Measurements from ENCODE around the gene ACACA.
"Not testable (repeated sequence)": the region's sequence is repeated elsewhere in the genome, so short reads cannot be mapped to it uniquely, and the experiment has no call there.

Gene ACACA

DNA sequence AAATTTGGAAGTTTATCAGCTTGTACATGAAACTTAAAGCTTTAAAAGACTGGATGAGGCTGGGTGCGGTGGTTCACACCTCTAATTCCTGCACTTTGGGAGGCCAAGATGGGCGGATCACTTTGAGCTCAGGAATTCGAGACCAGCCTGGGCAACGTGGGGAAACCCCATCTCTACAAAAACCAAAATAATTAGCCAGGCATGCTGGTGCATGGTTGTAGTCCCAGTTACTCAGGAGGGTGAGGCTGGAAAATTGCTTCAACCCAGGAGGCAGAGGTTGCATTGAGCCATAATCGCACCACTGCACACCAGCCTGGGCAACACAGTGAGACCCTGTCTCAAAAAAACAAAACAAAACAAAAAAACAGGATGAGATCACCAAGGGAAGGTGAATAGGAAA lies 248.3 kb downstream of the ACACA start:
- no peak for DNase-seq (ENCODE audit: insufficient read length, low spot score)
- no peak for FAIRE-seq
- TF ChIP-seq SPI1 (IDR thresholded peaks at IDR 0.05; ENCODE audit: low read depth, low read length) (no peak), PAX5 (IDR thresholded peaks at IDR 0.05; ENCODE audit: insufficient read depth, low read length, severe bottlenecking) (no peak), POU2F2 (IDR thresholded peaks at IDR 0.05; ENCODE audit: low read depth, low read length) (no peak), POLR2A (IDR thresholded peaks at IDR 0.05; ENCODE audit: low read depth, low read length) (no peak), TAF1 (IDR thresholded peaks at IDR 0.05; ENCODE audit: low read depth, low read length) (no peak), POLR2AphosphoS5 (IDR thresholded peaks at IDR 0.05; ENCODE audit: low read depth, low read length) (no peak)

GRCh38 chr17:37148156-37148555 lies 258.5 kb downstream of the ACACA start:
- TF ChIP-seq TAF1 (IDR thresholded peaks at IDR 0.05; ENCODE audit: low read depth, low read length) (no peak), POU2F2 (IDR thresholded peaks at IDR 0.05; ENCODE audit: low read depth, low read length) (no peak), PAX5 (IDR thresholded peaks at IDR 0.05; ENCODE audit: insufficient read depth, low read length, severe bottlenecking) (no peak), POLR2AphosphoS5 (IDR thresholded peaks at IDR 0.05; ENCODE audit: low read depth, low read length) (no peak), POLR2A (IDR thresholded peaks at IDR 0.05; ENCODE audit: low read depth, low read length) (no peak), SPI1 (IDR thresholded peaks at IDR 0.05; ENCODE audit: low read depth, low read length) (no peak)
- no peak for DNase-seq (ENCODE audit: insufficient read length, low spot score)
- no peak for FAIRE-seq

DNA sequence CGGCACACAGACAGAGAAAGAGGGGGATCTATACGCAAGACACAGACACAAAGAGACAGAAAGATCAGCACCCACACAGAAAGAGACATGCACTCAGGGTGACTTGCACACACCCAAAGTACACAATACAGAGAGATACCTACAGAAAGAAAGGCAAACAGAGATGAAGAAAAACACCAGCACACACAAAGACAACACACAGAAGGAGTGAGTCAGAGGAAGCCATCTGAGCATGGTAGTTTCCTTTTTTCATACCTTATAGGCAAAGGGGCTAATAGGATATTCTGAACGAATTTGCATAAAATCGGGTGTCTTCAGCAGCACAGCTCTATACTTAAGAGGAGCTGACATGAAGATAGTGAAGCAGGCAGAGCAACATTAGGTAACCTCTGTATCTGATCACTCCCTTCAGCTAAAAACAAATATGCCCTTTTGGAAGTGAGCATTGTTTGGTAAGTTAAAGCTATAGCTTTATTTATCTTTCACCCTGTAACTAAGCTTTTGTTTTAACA lies 259.3 kb downstream of the ACACA start:
- FAIRE-seq = no peak
- TF ChIP-seq TAF1 (IDR thresholded peaks at IDR 0.05; ENCODE audit: low read depth, low read length) = no peak
- no peak for TF ChIP-seq SPI1 (IDR thresholded peaks at IDR 0.05; ENCODE audit: low read depth, low read length)
- 0 out of 2 replicates have a peak, but pooled peaks have one; percentile 33 for TF ChIP-seq POLR2A (IDR thresholded peaks at IDR 0.05; ENCODE audit: low read depth, low read length)
- TF ChIP-seq POU2F2 (IDR thresholded peaks at IDR 0.05; ENCODE audit: low read depth, low read length) = peak; percentile 81
- TF ChIP-seq POLR2AphosphoS5 (IDR thresholded peaks at IDR 0.05; ENCODE audit: low read depth, low read length) = no peak
- peak; percentile 15 for DNase-seq (ENCODE audit: insufficient read length, low spot score)

DNA sequence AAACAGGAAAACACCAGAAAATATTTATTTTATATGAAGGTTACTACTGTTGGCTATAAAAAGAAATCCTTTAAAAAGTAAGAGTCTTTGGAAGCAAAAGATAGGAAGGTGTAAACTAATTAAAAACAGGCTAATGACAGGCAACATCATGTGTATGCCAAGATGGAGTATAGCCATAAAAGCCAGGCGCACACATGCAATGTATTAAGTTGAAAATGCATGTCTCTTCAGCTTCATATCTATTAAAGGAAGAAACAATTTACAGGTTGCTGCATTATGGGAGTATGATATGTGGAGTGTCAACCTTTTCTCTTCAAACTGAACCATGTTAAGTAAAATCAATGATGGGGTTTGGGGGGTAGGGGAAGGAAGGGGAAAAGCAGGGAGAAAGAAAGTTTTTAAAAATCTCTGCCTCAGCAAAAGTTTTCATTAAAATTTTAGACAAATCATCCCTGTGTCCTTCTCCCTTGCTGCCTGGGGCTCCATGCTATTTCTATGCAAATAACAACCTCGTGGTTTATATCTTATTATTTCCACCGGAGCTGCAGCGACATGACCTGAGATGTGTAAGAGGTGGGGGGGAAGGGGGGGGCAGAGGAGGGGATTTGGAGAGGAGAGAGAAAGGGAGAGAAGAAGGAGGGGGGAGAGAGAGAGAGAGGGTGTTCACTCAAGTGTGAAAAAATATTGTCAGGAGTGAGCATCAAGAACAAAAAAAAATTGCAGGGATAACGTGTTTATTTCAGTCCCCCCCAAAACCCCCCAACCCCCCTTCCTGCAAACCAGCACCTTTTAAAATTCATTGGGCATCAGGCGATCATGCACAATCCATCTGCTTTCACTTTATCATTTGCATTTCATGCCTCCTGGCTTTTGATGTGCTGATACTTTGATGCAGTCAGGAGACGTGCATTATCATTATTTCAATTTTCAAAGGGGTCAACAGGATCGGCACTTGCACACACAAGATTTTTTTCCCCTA lies 260.3 kb downstream of the ACACA start:
- DNase-seq (ENCODE audit: insufficient read length, low spot score) = no peak
- no peak for TF ChIP-seq PAX5 (IDR thresholded peaks at IDR 0.05; ENCODE audit: insufficient read depth, low read length, severe bottlenecking)
- TF ChIP-seq TAF1 (IDR thresholded peaks at IDR 0.05; ENCODE audit: low read depth, low read length) = no peak
- TF ChIP-seq POLR2AphosphoS5 (IDR thresholded peaks at IDR 0.05; ENCODE audit: low read depth, low read length) = no peak
- FAIRE-seq = no peak

- FAIRE-seq (no peak), DNase-seq (ENCODE audit: insufficient read length, low spot score) (no peak)
- no peak for TF ChIP-seq TAF1 (IDR thresholded peaks at IDR 0.05; ENCODE audit: low read depth, low read length)
- TF ChIP-seq POLR2AphosphoS5 (IDR thresholded peaks at IDR 0.05; ENCODE audit: low read depth, low read length) = no peak
- TF ChIP-seq POLR2A (IDR thresholded peaks at IDR 0.05; ENCODE audit: low read depth, low read length) = no peak
- no peak for TF ChIP-seq SPI1 (IDR thresholded peaks at IDR 0.05; ENCODE audit: low read depth, low read length)
- TF ChIP-seq POU2F2 (IDR thresholded peaks at IDR 0.05; ENCODE audit: low read depth, low read length) = no peak
- TF ChIP-seq PAX5 (IDR thresholded peaks at IDR 0.05; ENCODE audit: insufficient read depth, low read length, severe bottlenecking) = no peak
These were observed 262.4 kb downstream of the ACACA start for GRCh38 chr17:37144075-37144701.

DNA sequence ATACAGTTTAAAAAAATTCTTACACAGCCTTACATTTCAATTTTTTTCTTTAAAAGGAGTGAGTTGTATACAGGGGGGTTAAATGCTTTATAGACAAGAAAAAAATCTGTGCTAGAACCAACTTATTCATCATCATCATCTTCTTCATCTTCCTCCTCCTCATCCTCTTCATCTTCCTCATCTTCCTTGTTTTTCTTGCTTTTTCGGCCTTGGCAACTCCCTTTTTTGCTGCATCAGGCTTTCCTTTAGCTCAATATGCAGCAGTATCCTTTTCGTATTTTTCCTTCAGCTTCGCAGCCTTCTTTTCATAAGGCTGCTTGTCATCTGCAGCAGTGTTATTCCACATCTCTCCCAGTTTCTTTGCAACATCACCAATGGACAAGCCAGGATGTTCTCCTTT lies 263.1 kb downstream of the ACACA start:
- not testable (repeated sequence) for FAIRE-seq; DNase-seq (ENCODE audit: insufficient read length, low spot score)

DNA sequence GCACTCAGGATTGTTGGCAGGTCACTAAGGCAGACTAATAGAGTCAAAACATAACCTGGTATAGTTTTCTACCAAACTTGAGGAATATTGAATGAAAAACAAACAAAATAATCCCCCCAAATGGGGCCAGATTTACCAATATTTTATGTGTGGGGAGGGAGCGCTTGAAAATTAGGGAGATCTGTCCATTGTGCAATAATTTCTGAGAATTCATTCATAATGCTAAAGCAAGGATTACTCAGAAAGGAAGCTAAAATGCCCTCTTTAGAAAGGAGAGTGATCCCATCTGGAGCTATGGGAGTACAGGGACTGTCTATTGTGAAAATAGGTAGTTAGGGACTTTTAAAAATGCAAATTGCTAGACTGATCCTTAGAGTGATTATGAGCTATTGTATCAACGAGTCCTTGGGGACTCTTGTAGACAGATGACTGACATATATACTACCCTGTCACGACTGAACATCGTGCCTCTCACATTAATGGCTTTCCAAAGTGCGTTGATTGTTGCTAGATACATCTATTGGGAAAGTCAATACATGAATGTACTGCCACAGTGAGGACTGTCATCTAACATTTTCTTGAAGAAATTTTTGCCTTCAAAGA lies 264.2 kb downstream of the ACACA start:
- TF ChIP-seq POLR2A (IDR thresholded peaks at IDR 0.05; ENCODE audit: low read depth, low read length) (no peak), TAF1 (IDR thresholded peaks at IDR 0.05; ENCODE audit: low read depth, low read length) (no peak), PAX5 (IDR thresholded peaks at IDR 0.05; ENCODE audit: insufficient read depth, low read length, severe bottlenecking) (no peak), POLR2AphosphoS5 (IDR thresholded peaks at IDR 0.05; ENCODE audit: low read depth, low read length) (no peak), SPI1 (IDR thresholded peaks at IDR 0.05; ENCODE audit: low read depth, low read length) (no peak)
- no peak for DNase-seq (ENCODE audit: insufficient read length, low spot score)
- FAIRE-seq = no peak

- no peak for TF ChIP-seq POLR2AphosphoS5 (IDR thresholded peaks at IDR 0.05; ENCODE audit: low read depth, low read length)
- no peak for DNase-seq (ENCODE audit: insufficient read length, low spot score)
- no peak for FAIRE-seq
These were observed 268.0 kb downstream of the ACACA start for GRCh38 chr17:37138571-37139120.

- DNase-seq (ENCODE audit: insufficient read length, low spot score) (no peak), FAIRE-seq (no peak)
- TF ChIP-seq POLR2A (IDR thresholded peaks at IDR 0.05; ENCODE audit: low read depth, low read length) (no peak), PAX5 (IDR thresholded peaks at IDR 0.05; ENCODE audit: insufficient read depth, low read length, severe bottlenecking) (no peak), POLR2AphosphoS5 (IDR thresholded peaks at IDR 0.05; ENCODE audit: low read depth, low read length) (no peak), SPI1 (IDR thresholded peaks at IDR 0.05; ENCODE audit: low read depth, low read length) (no peak), POU2F2 (IDR thresholded peaks at IDR 0.05; ENCODE audit: low read depth, low read length) (no peak), TAF1 (IDR thresholded peaks at IDR 0.05; ENCODE audit: low read depth, low read length) (no peak)
These were observed 268.6 kb downstream of the ACACA start for GRCh38 chr17:37137906-37138514.

Data from GM12891 (cell line).